ENCODE data around the gene ITPR2.
"Not testable (repeated sequence)": the region's sequence is repeated elsewhere in the genome, so short reads cannot be mapped to it uniquely, and the experiment has no call there.

The ITPR2 gene

DNA sequence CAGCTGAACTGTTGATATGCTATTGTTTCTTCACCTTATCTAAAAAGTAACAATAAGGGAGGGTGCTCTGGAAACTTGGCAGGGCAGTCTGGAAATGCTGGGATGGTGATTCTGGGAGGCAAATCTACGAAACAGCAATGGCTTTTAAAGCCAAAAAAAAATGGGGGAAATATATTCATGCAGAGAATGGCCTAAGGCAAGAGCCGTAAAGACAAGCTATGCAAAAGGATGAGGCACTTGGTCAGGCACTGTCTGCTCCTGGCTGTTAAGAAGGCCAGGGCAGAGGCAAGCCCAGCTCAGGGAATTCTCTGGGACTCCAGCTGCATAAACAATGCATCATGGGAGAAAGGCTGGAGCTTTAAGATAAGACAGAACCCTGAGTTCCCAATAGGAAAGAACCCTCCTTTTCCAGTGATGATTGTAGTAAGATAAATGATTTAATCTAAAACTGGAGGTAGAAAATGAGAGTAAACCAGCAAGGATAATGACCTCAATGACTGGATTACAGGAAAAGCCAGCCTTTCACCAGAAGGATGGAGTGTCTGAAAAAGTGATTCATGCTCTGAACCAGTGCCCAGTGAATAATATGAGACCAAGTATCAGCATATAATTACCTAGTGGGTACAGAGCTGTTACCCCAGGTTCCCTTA lies 46.0 kb downstream of the ITPR2 start:
- H3K4me3 ChIP-seq (ENCODE audit: low read depth, low read length), result no peak overlapping the region
- TF ChIP-seq, protein P1, sequence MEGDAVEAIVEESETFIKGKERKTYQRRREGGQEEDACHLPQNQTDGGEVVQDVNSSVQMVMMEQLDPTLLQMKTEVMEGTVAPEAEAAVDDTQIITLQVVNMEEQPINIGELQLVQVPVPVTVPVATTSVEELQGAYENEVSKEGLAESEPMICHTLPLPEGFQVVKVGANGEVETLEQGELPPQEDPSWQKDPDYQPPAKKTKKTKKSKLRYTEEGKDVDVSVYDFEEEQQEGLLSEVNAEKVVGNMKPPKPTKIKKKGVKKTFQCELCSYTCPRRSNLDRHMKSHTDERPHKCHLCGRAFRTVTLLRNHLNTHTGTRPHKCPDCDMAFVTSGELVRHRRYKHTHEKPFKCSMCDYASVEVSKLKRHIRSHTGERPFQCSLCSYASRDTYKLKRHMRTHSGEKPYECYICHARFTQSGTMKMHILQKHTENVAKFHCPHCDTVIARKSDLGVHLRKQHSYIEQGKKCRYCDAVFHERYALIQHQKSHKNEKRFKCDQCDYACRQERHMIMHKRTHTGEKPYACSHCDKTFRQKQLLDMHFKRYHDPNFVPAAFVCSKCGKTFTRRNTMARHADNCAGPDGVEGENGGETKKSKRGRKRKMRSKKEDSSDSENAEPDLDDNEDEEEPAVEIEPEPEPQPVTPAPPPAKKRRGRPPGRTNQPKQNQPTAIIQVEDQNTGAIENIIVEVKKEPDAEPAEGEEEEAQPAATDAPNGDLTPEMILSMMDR (IDR thresholded peaks at IDR 0.05; ENCODE audit: low read depth, low read length), result no peak

DNA sequence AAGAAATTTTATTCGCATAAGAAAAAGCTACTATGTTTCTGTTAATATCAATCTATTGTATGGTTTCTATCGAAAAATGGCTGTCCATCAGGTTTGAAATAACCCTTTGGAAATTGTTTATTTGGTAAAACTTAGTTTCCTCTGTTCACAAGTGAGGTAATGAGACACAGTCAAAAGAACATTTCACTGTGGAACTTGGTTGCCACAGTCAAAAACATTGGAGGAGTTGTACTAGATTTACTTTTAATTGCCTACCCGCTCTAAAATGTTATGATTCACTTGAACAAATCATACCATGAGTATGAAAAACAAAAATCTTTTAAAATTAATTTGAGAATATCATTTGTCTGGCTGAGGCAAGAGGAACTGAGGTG lies 46.5 kb downstream of the ITPR2 start:
- TF ChIP-seq, protein P1 (IDR thresholded peaks at IDR 0.05; ENCODE audit: low read depth, low read length), result no peak

DNA sequence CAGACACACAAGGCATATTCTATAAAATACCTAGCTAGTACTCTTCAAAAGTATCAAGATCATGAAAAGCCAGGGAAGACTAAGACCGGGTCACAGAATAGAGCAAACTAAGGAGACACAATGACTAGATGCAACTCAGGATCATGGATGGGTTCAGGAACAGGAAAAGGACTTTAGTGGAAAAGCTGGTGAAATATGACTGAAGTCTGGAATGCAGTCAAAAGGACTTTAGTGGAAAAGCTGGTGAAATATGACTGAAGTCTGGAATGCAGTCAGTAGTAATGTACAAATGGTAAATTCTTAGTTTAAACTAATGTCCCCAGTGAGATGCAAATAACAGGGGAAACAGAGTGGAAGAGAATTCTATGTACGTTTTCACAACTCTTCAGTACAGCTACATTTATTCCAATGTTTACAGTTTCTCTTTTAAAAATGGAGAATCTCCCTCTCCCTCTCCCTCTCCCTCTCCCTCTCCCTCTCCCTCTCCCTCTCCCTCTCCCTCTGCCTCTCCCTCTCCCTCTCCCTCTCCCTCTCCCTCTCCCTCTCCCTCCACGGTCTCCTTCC lies 49.1 kb downstream of the ITPR2 start:
- not testable (repeated sequence) for H3K4me3 ChIP-seq (ENCODE audit: low read depth, low read length)

More for the DNA sequence above, 46.5 kb downstream of the ITPR2 start:
- no peak overlapping the region for H3K4me3 ChIP-seq (ENCODE audit: low read depth, low read length)

DNA sequence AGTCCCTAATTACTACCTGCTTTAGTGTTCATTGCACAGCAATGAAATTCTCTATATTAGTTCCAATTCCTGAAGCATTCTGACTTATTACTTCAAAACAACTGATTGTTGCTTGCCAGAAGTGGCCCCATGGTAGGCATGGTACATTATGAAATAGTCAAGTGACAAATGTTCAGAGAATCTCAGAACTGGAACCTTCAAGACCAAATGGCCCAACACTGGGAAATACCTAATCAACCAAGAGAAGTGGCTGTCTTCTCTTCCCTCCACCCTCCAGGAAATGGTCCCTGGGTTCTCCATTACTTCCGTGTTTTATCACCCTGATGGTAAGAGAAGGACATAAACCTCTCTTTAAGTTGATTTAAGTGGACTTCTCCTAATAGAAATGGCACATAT lies 49.9 kb downstream of the ITPR2 start:
- TF ChIP-seq, protein P1 (IDR thresholded peaks at IDR 0.05; ENCODE audit: low read depth, low read length), result no peak
- no peak overlapping the region for H3K4me3 ChIP-seq (ENCODE audit: low read depth, low read length)

DNA sequence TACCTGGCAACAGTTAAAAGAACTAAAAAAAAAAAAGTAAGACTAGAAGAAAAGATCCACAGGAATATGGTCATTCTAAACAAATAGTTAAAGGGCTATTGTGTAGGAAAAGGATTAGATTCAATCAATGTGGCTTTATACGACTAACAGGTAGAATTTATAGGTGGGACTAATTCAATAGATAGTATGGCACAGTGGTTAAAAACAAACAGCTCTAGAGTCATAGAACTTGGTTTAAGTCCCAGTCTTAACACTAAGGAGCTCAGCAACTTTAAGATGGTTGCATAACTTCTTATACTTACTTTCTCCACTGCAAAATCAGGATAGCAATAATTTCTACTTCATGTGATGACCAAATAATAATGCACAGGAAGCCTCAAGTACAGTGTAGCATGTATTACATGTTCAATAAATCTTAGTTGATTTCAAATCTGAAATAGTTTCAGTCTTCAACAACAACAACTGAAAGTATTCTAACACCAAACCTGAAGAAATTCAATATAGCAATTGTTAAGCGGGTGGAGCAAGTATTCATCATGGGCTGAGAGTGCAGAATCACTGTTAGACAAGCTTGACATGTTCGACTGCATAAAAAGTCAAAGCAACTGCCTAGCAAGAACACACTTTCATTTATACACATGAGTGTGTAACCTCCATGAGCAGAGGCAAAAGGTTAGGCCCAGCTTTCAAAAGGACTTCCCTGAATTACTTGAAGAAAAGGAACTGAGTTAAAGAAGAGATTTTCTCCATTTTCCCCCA lies 50.4 kb downstream of the ITPR2 start:
- H3K4me3 ChIP-seq (ENCODE audit: low read depth, low read length), result no peak overlapping the region
- TF ChIP-seq, protein P1 (IDR thresholded peaks at IDR 0.05; ENCODE audit: low read depth, low read length), result no peak

- not testable (repeated sequence) for H3K4me3 ChIP-seq (ENCODE audit: low read depth, low read length)
Observed at GRCh38 chr12:26780656-26781055, 52.3 kb downstream of the ITPR2 start.

GRCh38 chr12:26778173-26778775 lies 54.7 kb downstream of the ITPR2 start:
- H3K4me3 ChIP-seq (ENCODE audit: low read depth, low read length), result not testable (repeated sequence)

DNA sequence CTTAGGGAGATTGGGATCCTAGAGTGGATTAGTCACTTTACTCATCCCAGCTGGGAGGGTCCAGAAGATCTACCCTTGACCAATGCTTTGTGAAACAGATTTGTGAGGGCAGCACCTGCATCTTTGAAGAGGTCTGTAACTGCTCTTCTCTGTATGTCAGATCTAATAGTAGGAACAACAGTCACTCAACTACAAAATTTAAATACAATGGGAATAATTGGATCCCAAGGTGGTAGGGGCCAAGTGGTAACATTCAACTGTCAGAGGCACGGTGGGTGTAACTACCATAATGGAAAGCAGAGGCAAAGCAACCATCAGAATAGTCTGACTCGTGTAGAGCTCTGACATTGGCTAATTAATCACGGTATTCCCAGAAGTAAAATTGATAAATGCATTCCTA lies 55.8 kb downstream of the ITPR2 start:
- no peak overlapping the region for H3K4me3 ChIP-seq (ENCODE audit: low read depth, low read length)
- TF ChIP-seq, protein P1 (IDR thresholded peaks at IDR 0.05; ENCODE audit: low read depth, low read length), result no peak

GRCh38 chr12:26775991-26776390 lies 57.0 kb downstream of the ITPR2 start:
- not testable (repeated sequence) for H3K4me3 ChIP-seq (ENCODE audit: low read depth, low read length)
